Articular chondrocyte of knee joint (primary cell): Measurements from ENCODE around the gene FERMT1. TPM values are rescaled to one million over a fixed set of nuclear protein-coding genes. Genes with fewer than 3 reads are reported as not detected.

Source experiments
- total RNA-seq: library from RNA; depleted of rRNA; stranded (reverse); fragments of >200 nt; gene quantifications from 2 replicates; pipeline ENCODE4 v1.2.3, GENCODE V29; 2012

Gene FERMT1, protein sequence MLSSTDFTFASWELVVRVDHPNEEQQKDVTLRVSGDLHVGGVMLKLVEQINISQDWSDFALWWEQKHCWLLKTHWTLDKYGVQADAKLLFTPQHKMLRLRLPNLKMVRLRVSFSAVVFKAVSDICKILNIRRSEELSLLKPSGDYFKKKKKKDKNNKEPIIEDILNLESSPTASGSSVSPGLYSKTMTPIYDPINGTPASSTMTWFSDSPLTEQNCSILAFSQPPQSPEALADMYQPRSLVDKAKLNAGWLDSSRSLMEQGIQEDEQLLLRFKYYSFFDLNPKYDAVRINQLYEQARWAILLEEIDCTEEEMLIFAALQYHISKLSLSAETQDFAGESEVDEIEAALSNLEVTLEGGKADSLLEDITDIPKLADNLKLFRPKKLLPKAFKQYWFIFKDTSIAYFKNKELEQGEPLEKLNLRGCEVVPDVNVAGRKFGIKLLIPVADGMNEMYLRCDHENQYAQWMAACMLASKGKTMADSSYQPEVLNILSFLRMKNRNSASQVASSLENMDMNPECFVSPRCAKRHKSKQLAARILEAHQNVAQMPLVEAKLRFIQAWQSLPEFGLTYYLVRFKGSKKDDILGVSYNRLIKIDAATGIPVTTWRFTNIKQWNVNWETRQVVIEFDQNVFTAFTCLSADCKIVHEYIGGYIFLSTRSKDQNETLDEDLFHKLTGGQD
- total RNA-seq: 3.9 and 5.1 TPM in 2 replicates

DNA sequence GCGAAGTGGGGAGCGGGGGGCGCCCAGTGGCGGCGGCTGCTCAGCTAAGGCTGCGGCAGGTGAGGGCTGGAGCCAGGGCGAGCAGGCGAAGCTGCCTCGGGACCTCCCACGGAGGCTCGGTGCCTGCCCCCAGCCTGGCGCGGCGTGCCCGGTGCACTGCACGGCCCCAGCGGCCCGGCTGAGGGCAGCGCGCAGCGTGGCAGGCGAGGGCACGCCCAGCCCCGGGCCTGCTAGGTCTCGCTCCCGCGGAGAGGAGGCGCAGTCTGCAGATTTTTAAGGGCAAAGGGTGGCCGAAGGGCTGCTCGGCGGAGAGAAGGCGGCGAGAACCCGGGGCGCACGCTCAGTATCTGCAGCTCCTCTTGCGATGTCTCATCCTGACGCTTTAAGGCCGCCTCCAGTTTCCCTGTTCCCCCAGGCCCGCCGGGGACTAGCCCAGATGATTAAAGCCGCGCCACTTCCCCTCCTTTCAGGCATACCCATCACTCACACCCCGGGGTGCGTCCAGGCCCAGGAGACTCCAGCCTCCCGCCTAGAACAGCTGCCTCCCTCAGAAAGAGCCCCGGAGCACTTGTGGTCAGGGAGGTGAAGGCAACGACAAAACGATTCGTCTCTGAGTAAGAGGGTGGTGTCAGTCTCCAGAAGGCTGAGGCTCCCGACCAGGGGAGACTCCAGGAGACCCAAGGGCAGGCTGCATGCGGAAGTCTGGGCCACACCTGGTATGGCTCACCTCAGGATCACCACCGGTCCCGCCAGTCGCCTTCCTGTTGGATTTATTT, at the start of gene FERMT1:
Gene FERMT1, minus strand, starts transcription at position 158 of the 776 bp plus-strand sequence. CDS start 3,476 bp downstream, outside the sequence.

DNA sequence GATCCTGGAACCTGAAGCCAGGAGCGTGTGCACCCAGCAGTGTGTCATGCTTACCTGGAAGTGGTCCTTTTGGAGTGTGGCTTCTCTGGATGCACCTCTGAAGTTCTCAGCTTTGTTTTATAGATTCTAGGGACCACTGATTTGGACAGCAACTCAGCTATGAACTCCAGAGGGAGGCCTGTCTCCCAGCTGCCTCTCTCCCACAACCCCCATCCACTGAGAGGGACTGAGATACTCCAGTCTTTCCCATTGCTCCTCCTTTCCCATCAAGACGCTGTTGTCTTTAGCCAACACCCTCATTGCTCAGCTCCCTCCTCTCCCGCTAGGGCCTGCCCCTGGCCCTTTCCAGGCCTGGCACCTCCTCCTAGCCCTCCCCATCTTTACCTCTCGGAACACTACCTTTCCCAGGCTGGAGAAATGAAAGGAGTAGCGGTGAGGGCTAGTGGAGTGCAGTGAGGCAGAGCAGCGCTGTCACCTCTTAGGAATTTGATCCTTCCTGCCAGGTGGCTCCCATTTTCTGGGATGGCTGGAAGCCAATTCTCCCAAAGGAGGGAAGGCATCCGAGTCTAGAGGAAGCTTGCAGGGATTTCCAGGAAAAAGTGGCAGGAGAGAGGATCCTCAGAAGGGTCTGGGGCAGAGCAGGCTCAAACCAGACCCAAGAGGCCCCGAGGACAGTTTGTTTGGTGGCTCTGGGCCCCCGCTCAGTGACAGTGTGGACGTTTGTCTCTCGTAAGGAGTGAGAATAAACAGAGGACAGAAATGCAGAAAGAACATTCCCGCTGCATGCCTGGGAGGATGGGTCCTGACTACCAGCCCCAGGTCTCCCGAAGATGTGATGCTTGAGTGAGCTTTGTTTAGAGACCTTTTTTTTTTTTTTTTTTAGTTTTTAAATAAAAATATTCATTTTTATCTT, 68.8 kb downstream of the FERMT1 start, which contains the start of gene LRRN4:
Gene LRRN4, minus strand, starts transcription at position 285 of the 913 bp plus-strand sequence. CDS start 1,261 bp downstream, outside the sequence.

Other genes with a start within 250 kb of the FERMT1 start
- gene CHGB, start 211.5 kb downstream of the FERMT1 start, total RNA-seq: 0.11 TPM in 1 of 2 replicates, not detected in the other
- gene TRMT6, start 172.5 kb downstream of the FERMT1 start, total RNA-seq: 7.4 TPM in 2 replicates
- 5.4 and 6.5 TPM in 2 replicates for gene MCM8, start 172.4 kb downstream of the FERMT1 start, total RNA-seq
- gene CRLS1, start 116.9 kb downstream of the FERMT1 start, total RNA-seq: 39.6 and 50.4 TPM in 2 replicates
- under 0.01 and 0.11 TPM in 2 replicates for gene LRRN4, start 69.0 kb downstream of the FERMT1 start, total RNA-seq